Peyer's patch (tissue), 4 donors: ENCODE data around the gene LHFPL4. TPM values are rescaled to one million over a fixed set of nuclear protein-coding genes. Genes with fewer than 3 reads are reported as not detected.

Source experiments
- DNase-seq, 3 donors: peaks; one replicate each; pipeline ENCODE4 v3.0.0-alpha.2; 2017 to 2019
- H3K27ac ChIP-seq, 4 donors: fragments of 200-600 bp; sonication (generic); one replicate each; pipeline ENCODE4 v1.5.1; 2016 to 2019
- H3K27me3 ChIP-seq, 2 donors: fragments of 200-600 bp; sonication (generic); one replicate each; pipeline ENCODE4 v1.5.1; 2019
- H3K36me3 ChIP-seq, 3 donors: fragments of 200-600 bp; sonication (generic); one replicate each; pipeline ENCODE4 v1.5.1; 2016 to 2019
- H3K4me1 ChIP-seq, 4 donors: fragments of 200-600 bp; sonication (generic); one replicate each; pipeline ENCODE4 v1.5.1; 2016 to 2019
- H3K4me3 ChIP-seq, 4 donors: fragments of 200-600 bp; sonication (generic); 1 replicate in 3 of 4; 2 replicates in 1 of 4; pipeline ENCODE4 v1.5.1; 2016 to 2019; ENCODE audit warnings: mild to moderate bottlenecking in 1 of 4
- H3K9me3 ChIP-seq, 4 donors: fragments of 200-600 bp; sonication (generic); one replicate each; pipeline ENCODE4 v1.5.1; 2016 to 2019; ENCODE audit warnings: mild to moderate bottlenecking in 1 of 4
- POLR2A ChIP-seq, 2 donors: fragments of 450-650 bp; IDR thresholded peaks; one replicate each; pipeline ENCODE4 v1.5.1; 2017; ENCODE audit warnings: antibody characterized with exemption in 2 of 2, mild to moderate bottlenecking in 2 of 2, moderate library complexity in 2 of 2
- total RNA-seq, 4 donors: library from RNA; depleted of rRNA; stranded (reverse); fragments of >200 nt; gene quantifications; one replicate each; pipeline ENCODE4 v1.1.0, GENCODE V29; 2016
- TF ChIP-seq, protein P1 (sequence below), 6 experiments: fragments of 450-650 bp in 4 of 6; fragments of 200-600 bp in 2 of 6; sonication (generic) in 1 of 6; IDR thresholded peaks; one replicate each; pipeline ENCODE4 v1.5.1; 2017 to 2019; ENCODE audit warnings: antibody characterized with exemption in 6 of 6, mild to moderate bottlenecking in 3 of 6, moderate library complexity in 1 of 6

The LHFPL4 gene
- total RNA-seq, 4 donors from 2014 or later = 0.54 TPM; not detected in 3

DNA sequence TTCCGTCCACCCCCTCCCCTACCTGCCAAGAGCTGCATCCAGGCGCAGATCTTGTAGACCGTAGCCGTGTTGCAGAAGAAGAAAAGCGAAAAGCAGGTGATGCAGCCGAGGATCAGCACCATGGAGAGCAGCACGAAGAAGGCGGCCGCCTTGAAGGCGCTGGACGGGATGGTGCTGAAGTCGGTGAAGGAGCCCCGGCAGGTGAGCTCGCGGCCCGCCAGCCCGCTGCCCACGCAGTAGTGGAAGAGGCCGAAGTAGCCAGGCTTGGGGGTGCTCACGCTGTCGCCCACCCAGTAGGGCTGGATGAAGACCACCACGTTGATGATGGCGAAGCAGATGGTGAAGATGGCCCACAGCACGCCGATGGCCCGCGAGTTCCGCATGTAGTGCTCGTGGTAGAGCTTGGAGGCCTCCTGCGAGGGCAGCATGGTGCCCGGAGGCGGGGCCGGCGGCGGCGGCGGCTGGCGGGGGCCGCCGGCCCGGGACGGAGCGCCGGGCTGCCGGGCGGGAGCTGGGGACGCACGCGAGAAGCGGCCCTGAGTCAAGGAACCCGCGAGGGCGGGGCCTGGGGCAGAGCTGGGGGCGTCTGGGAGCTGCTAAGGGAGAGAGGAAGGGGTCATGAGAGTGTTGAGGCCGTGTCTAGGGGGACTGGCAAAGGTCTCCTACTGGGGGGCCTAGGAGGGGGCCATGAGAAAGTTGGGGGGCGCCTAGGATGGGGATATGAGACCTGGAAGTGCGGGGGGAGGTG, 1.2 kb downstream of the LHFPL4 start:
- Histone ChIP-seq H3K27me3 (peaks cover 0 to 10% of the 10 kb centered on the region in 2 donors), H3K4me1 (peaks cover 0 to 7% (median 0%) of the 10 kb centered on the region in 4 donors), H3K36me3 (no peaks in the 10 kb centered on the region), H3K4me3 (no peak overlapping the region), H3K9me3 (no peaks in the 10 kb centered on the region), H3K27ac (no peak overlapping the region)
- DNase-seq = peak in 1 of 3 donors; percentile 47
- TF ChIP-seq, protein P1, sequence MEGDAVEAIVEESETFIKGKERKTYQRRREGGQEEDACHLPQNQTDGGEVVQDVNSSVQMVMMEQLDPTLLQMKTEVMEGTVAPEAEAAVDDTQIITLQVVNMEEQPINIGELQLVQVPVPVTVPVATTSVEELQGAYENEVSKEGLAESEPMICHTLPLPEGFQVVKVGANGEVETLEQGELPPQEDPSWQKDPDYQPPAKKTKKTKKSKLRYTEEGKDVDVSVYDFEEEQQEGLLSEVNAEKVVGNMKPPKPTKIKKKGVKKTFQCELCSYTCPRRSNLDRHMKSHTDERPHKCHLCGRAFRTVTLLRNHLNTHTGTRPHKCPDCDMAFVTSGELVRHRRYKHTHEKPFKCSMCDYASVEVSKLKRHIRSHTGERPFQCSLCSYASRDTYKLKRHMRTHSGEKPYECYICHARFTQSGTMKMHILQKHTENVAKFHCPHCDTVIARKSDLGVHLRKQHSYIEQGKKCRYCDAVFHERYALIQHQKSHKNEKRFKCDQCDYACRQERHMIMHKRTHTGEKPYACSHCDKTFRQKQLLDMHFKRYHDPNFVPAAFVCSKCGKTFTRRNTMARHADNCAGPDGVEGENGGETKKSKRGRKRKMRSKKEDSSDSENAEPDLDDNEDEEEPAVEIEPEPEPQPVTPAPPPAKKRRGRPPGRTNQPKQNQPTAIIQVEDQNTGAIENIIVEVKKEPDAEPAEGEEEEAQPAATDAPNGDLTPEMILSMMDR (IDR thresholded peaks at IDR 0.05) = no peak
- no peak for TF ChIP-seq POLR2A (IDR thresholded peaks at IDR 0.05)

GRCh38 chr3:9550999-9551398, 2.6 kb downstream of the LHFPL4 start:
- H3K4me3 ChIP-seq = no peak overlapping the region
- TF ChIP-seq, protein P1 (IDR thresholded peaks at IDR 0.05) = no peak
- TF ChIP-seq POLR2A (IDR thresholded peaks at IDR 0.05) = no peak
- H3K9me3 ChIP-seq = no peaks in the 10 kb centered on the region
- H3K27ac ChIP-seq = no peak overlapping the region
- H3K27me3 ChIP-seq = peaks cover 0 to 10% of the 10 kb centered on the region in 2 donors
- H3K36me3 ChIP-seq = no peaks in the 10 kb centered on the region
- DNase-seq = no peak
- H3K4me1 ChIP-seq = peaks cover 0 to 7% (median 0%) of the 10 kb centered on the region in 4 donors

DNA sequence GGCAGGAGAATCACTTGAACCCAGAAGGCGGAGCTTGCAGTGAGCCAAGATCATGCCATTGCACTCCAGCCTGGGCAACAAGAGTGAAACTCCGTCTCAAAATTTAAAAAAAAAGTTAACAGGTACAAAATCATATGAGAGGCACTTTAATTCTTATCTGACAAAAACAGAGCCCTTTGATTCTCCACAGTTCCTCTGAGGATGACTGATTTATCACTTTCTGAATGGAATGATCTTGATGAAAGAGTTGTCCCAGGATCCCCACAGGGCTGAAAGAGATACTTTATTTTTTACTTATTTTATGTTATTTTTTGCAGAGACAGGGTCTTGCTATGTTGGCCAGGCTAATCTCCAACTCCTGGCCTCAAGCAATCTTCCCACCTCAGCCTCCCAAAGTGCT, 4.0 kb downstream of the LHFPL4 start:
- Histone ChIP-seq H3K9me3 (no peaks in the 10 kb centered on the region), H3K4me3 (no peak overlapping the region), H3K27me3 (peaks cover 0 to 10% of the 10 kb centered on the region in 2 donors), H3K36me3 (no peaks in the 10 kb centered on the region), H3K27ac (no peak overlapping the region), H3K4me1 (peaks cover 0 to 7% (median 0%) of the 10 kb centered on the region in 4 donors)
- TF ChIP-seq, protein P1 (IDR thresholded peaks at IDR 0.05) = no peak
- no peak for TF ChIP-seq POLR2A (IDR thresholded peaks at IDR 0.05)
- DNase-seq = no peak

DNA sequence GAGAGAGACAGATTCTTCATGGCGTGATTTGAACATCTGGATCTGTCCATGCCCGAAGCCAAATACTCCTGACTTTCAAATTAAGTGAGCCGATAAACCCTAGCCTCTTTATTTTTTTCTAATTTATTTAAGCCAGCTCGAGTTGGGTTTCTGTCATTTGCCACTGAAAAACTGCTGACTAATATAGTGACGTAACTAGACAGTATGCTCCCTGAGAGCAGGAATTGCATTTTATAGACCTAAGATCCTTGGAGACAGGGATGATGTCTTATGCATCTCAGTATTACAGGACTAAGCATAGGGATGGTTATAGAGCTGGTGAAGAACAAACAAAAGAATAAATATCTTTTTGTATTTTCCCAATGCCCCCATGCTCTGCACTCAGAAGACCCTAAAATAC, 4.6 kb downstream of the LHFPL4 start:
- no peak overlapping the region for H3K27ac ChIP-seq
- no peak for TF ChIP-seq POLR2A (IDR thresholded peaks at IDR 0.05)
- TF ChIP-seq, protein P1 (IDR thresholded peaks at IDR 0.05) = no peak
- H3K9me3 ChIP-seq = no peaks in the 10 kb centered on the region
- H3K4me3 ChIP-seq = no peak overlapping the region
- no peak for DNase-seq
- peaks cover 0 to 10% of the 10 kb centered on the region in 2 donors for H3K27me3 ChIP-seq
- H3K4me1 ChIP-seq = peaks cover 0 to 7% (median 0%) of the 10 kb centered on the region in 4 donors
- H3K36me3 ChIP-seq = no peaks in the 10 kb centered on the region

DNA sequence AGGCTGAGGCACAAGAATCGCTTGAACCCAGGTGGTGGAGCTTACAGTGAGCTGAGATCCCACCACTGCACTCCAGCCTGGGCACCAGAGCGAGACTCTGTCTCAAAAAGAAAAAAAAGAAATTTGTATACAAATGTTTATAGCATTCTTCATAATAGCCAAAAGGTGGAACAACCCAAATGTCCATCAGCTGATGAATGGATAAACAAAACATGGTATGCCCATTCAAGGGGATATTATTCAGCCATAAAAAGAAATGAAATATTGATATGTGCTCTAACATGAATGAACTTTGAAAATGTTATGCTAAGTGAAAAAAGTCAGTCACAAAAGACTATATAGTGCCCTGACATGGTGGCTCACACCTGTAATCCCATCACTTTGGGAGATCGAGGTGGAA, 11.4 kb downstream of the LHFPL4 start:
- no peak for DNase-seq
- H3K4me3 ChIP-seq = no peak overlapping the region
- no peaks in the 10 kb centered on the region for H3K36me3 ChIP-seq
- H3K27ac ChIP-seq = no peak overlapping the region
- TF ChIP-seq POLR2A (IDR thresholded peaks at IDR 0.05) = no peak
- H3K27me3 ChIP-seq = no peaks in the 10 kb centered on the region
- H3K9me3 ChIP-seq = no peaks in the 10 kb centered on the region
- no peaks in the 10 kb centered on the region for H3K4me1 ChIP-seq

GRCh38 chr3:9536212-9536611, 17.4 kb downstream of the LHFPL4 start:
- TF ChIP-seq POLR2A (IDR thresholded peaks at IDR 0.05) = no peak
- TF ChIP-seq, protein P1 (IDR thresholded peaks at IDR 0.05) = no peak
- H3K4me1 ChIP-seq = no peaks in the 10 kb centered on the region
- H3K27ac ChIP-seq = no peak overlapping the region
- no peak overlapping the region for H3K4me3 ChIP-seq
- DNase-seq = no peak
- H3K36me3 ChIP-seq = no peaks in the 10 kb centered on the region
- H3K9me3 ChIP-seq = no peaks in the 10 kb centered on the region
- H3K27me3 ChIP-seq = peaks cover 0 to 3% of the 10 kb centered on the region in 2 donors
